Measurements from ENCODE around the gene MAP4K1. TPM values are rescaled to one million over a fixed set of nuclear protein-coding genes. Genes with fewer than 3 reads are reported as not detected.

Gene MAP4K1
- total and polyA plus RNA-seq, 2 of the 13 experiments (the other 11 are each of a cell fraction or from before 2014, with no cell fraction given), result 0.24 to 0.89 TPM

DNA sequence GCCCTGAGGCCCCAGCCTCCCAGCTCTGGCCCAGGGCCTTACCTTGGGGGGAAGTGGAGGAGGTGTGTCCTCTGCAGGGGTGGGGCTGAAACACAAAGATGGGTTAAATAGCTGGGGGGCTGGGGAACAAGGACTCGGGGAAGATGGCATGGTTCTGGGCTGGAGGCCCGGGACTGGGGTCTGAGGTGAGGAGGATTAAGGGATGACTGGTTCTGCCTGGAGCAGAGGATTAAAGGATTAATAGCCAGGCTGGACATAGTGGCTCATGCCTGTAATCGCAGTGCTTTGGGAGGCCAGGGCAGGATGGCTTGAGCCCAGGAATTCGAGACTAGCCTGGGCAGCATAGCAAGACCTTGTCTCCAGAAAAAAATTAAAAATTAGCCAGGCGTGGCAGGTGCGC, 11.6 kb downstream of the MAP4K1 start:
- ATAC-seq (no peak; the same call in 2 of the 3 replicates), FAIRE-seq (no peak), DNase-seq (ENCODE audit: low spot score) (no peak)
- POLR2A ChIA-PET, result no interaction called here
- H3K79me2 ChIP-seq (ENCODE audit: insufficient read depth, low read length), result no peaks in the 10 kb centered on the region
- no peak overlapping the region for H3K9ac ChIP-seq (ENCODE audit: insufficient read depth, low read depth, low read length)
- 48% methylated on average over 4 of the region's 6 CpGs for WGBS (ENCODE audit: low lambda C conversion rate)
- no peaks in the 10 kb centered on the region for H4K20me1 ChIP-seq (ENCODE audit: insufficient read depth, low read length)
- CTCF ChIA-PET (ENCODE audit: low intra/inter-chr PET ratio, low total read pairs), result no interaction called here
- in situ Hi-C loops (cut with HindIII; ENCODE audit: extremely low pct_ligation_motif_present, low pct_unique_long_range_greater_than_20kb), result no loop called here
- H2AFZ ChIP-seq (ENCODE audit: low read length), result no peak overlapping the region
- H3K27ac ChIP-seq (ENCODE audit: extremely low read length, insufficient read depth, low read length), result no peak overlapping the region
- H3K4me2 ChIP-seq (ENCODE audit: low read depth, low read length), result no peak overlapping the region
- no peak overlapping the region for H3K4me3 ChIP-seq (replicated peaks in 1 of 3; ENCODE audit: insufficient read depth in 1 of 3, low read depth in 2 of 3, low read length in 3 of 3)
- BruUV-seq (replicated peaks), result no TSS peak
- no peaks in the 10 kb centered on the region for H3K4me1 ChIP-seq (ENCODE audit: insufficient read depth, low read length)
- H3K36me3 ChIP-seq (replicated peaks in 1 of 2; ENCODE audit: control insufficient read depth in 1 of 2, insufficient read depth in 2 of 2, low read length in 2 of 2), result no peaks in the 10 kb centered on the region
- H3K9me3 ChIP-seq (ENCODE audit: low read length), result no peaks in the 10 kb centered on the region
- peaks cover 0 to 1% of the 10 kb centered on the region in 2 experiments; a peak in 1 of 5 replicates for H3K27me3 ChIP-seq (ENCODE audit: control insufficient read depth in 1 of 2, insufficient read depth in 2 of 2, low read length in 2 of 2)
- intact Hi-C loops (cut with micrococcal nuclease; ENCODE audit: unreplicated experiment), result no loop called here
- TF ChIP-seq, protein P1, sequence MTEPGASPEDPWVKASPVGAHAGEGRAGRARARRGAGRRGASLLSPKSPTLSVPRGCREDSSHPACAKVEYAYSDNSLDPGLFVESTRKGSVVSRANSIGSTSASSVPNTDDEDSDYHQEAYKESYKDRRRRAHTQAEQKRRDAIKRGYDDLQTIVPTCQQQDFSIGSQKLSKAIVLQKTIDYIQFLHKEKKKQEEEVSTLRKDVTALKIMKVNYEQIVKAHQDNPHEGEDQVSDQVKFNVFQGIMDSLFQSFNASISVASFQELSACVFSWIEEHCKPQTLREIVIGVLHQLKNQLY (CRISPR knock-in tag; IDR thresholded peaks at IDR 0.05), result no peak
- TF ChIP-seq ELF4 (CRISPR knock-in tag; IDR thresholded peaks at IDR 0.05; ENCODE audit: borderline replicate concordance), result no peak
- TF ChIP-seq AGO2 (optimal IDR thresholded peaks at IDR 0.05; ENCODE audit: low read depth, low read length), result no peak
- TF ChIP-seq ATRX (CRISPR knock-in tag; IDR thresholded peaks at IDR 0.05; ENCODE audit: borderline replicate concordance), result no peak
- no peak for TF ChIP-seq TRIM24 (CRISPR knock-in tag; IDR thresholded peaks at IDR 0.05)
- TF ChIP-seq ATM (IDR thresholded peaks at IDR 0.05; ENCODE audit: borderline replicate concordance), result no peak
- TF ChIP-seq BORCS8-MEF2B (CRISPR knock-in tag; IDR thresholded peaks at IDR 0.05), result no peak
- TF ChIP-seq, protein P2, sequence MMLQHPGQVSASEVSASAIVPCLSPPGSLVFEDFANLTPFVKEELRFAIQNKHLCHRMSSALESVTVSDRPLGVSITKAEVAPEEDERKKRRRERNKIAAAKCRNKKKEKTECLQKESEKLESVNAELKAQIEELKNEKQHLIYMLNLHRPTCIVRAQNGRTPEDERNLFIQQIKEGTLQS (CRISPR knock-in tag; IDR thresholded peaks at IDR 0.05), result no peak
- TF ChIP-seq, protein P3, sequence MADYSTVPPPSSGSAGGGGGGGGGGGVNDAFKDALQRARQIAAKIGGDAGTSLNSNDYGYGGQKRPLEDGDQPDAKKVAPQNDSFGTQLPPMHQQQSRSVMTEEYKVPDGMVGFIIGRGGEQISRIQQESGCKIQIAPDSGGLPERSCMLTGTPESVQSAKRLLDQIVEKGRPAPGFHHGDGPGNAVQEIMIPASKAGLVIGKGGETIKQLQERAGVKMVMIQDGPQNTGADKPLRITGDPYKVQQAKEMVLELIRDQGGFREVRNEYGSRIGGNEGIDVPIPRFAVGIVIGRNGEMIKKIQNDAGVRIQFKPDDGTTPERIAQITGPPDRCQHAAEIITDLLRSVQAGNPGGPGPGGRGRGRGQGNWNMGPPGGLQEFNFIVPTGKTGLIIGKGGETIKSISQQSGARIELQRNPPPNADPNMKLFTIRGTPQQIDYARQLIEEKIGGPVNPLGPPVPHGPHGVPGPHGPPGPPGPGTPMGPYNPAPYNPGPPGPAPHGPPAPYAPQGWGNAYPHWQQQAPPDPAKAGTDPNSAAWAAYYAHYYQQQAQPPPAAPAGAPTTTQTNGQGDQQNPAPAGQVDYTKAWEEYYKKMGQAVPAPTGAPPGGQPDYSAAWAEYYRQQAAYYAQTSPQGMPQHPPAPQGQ (CRISPR knock-in tag; IDR thresholded peaks at IDR 0.05; ENCODE audit: borderline replicate concordance), result no peak
- no peak for TF ChIP-seq ZNF333 (CRISPR knock-in tag; IDR thresholded peaks at IDR 0.05; ENCODE audit: borderline replicate concordance)
- TF ChIP-seq, protein P4, sequence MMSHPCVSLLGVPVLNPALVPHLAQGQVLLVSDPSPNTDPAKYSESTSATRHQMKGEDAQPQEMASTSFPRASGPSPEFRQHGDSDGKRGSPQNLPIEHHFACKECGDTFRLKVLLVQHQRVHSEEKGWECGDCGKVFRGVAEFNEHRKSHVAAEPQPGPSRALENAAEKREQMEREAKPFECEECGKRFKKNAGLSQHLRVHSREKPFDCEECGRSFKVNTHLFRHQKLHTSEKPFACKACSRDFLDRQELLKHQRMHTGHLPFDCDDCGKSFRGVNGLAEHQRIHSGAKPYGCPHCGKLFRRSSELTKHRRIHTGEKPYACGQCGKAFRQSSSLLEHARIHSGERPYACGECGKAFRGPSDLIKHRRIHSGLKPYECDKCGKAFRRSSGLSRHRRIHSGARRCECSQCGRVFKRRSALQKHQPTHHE (CRISPR knock-in tag; IDR thresholded peaks at IDR 0.05; ENCODE audit: borderline replicate concordance), result no peak
- TF ChIP-seq HNRNPK (IDR thresholded peaks at IDR 0.05; ENCODE audit: low read depth, low read length, poor library complexity, severe bottlenecking), result no peak
- no peak for TF ChIP-seq FOXJ3 (CRISPR knock-in tag; IDR thresholded peaks at IDR 0.05; ENCODE audit: borderline replicate concordance)
- TF ChIP-seq ZNF891 (CRISPR knock-in tag; IDR thresholded peaks at IDR 0.05), result no peak
- TF ChIP-seq ZNF234 (CRISPR knock-in tag; conservative IDR thresholded peaks at IDR 0.05), result no peak
- TF ChIP-seq ZSCAN21 (CRISPR knock-in tag; IDR thresholded peaks at IDR 0.05; ENCODE audit: borderline replicate concordance), result no peak
- TF ChIP-seq, protein P5, sequence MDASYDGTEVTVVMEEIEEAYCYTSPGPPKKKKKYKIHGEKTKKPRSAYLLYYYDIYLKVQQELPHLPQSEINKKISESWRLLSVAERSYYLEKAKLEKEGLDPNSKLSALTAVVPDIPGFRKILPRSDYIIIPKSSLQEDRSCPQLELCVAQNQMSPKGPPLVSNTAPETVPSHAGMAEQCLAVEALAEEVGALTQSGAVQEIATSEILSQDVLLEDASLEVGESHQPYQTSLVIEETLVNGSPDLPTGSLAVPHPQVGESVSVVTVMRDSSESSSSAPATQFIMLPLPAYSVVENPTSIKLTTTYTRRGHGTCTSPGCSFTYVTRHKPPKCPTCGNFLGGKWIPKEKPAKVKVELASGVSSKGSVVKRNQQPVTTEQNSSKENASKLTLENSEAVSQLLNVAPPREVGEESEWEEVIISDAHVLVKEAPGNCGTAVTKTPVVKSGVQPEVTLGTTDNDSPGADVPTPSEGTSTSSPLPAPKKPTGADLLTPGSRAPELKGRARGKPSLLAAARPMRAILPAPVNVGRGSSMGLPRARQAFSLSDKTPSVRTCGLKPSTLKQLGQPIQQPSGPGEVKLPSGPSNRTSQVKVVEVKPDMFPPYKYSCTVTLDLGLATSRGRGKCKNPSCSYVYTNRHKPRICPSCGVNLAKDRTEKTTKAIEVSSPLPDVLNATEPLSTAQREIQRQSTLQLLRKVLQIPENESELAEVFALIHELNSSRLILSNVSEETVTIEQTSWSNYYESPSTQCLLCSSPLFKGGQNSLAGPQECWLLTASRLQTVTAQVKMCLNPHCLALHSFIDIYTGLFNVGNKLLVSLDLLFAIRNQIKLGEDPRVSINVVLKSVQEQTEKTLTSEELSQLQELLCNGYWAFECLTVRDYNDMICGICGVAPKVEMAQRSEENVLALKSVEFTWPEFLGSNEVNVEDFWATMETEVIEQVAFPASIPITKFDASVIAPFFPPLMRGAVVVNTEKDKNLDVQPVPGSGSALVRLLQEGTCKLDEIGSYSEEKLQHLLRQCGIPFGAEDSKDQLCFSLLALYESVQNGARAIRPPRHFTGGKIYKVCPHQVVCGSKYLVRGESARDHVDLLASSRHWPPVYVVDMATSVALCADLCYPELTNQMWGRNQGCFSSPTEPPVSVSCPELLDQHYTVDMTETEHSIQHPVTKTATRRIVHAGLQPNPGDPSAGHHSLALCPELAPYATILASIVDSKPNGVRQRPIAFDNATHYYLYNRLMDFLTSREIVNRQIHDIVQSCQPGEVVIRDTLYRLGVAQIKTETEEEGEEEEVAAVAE (CRISPR knock-in tag; IDR thresholded peaks at IDR 0.05; ENCODE audit: borderline replicate concordance), result no peak

All from HepG2 (cell line).